ENCODE measurements around the gene HEG1.
"Not testable (repeated sequence)": the region's sequence is repeated elsewhere in the genome, so short reads cannot be mapped to it uniquely, and the experiment has no call there.

DNA sequence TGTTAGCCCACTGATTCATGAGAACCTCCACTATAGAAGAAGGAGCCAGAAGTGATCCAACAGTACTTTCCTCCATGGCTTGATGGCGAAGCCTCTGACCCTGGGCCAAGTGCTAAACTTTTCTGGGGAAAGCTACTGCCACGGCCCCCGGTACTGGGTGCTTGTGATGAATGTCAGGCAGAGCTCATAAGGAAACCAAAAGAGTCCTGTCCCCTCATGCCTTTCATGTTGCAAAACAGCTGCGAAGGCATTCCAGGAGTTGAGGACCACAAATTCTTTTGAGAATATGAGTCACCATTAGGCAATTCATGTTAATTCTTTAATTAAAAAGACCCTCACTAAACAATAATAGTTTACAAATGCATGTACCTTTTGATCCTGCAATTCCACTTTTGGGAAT is 26.5 kb upstream of the HEG1 start:
- TF ChIP-seq, protein P1, sequence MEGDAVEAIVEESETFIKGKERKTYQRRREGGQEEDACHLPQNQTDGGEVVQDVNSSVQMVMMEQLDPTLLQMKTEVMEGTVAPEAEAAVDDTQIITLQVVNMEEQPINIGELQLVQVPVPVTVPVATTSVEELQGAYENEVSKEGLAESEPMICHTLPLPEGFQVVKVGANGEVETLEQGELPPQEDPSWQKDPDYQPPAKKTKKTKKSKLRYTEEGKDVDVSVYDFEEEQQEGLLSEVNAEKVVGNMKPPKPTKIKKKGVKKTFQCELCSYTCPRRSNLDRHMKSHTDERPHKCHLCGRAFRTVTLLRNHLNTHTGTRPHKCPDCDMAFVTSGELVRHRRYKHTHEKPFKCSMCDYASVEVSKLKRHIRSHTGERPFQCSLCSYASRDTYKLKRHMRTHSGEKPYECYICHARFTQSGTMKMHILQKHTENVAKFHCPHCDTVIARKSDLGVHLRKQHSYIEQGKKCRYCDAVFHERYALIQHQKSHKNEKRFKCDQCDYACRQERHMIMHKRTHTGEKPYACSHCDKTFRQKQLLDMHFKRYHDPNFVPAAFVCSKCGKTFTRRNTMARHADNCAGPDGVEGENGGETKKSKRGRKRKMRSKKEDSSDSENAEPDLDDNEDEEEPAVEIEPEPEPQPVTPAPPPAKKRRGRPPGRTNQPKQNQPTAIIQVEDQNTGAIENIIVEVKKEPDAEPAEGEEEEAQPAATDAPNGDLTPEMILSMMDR (conservative IDR thresholded peaks at IDR 0.05), result not testable (repeated sequence)
- TF ChIP-seq ZFX (IDR thresholded peaks at IDR 0.05), result not testable (repeated sequence)

Data from C4-2B (cell line).